Omental fat pad (tissue), 4 donors: ENCODE data around the gene PIEZO1. TPM values are rescaled to one million over a fixed set of nuclear protein-coding genes. Genes with fewer than 3 reads are reported as not detected.

Experiments
- ATAC-seq: fragments of 150-250 bp; one replicate; pipeline ENCODE4 v1.9.1; 2016; ENCODE audit warnings: mild to moderate bottlenecking, moderate library complexity; ENCODE audit not compliant: low FRiP score
- DNase-seq: peaks from one replicate; pipeline ENCODE4 v3.0.0-alpha.2; 2019; ENCODE audit warnings: low spot score
- total RNA-seq, 4 donors: library from RNA; depleted of rRNA; stranded (reverse); fragments of >200 nt; gene quantifications; one replicate each; pipeline ENCODE4 v1.1.0, GENCODE V29; 2016
- TF ChIP-seq, protein P1 (sequence below), 3 donors: fragments of 450-650 bp; IDR thresholded peaks; one replicate each; pipeline ENCODE4 v1.5.1; 2016 to 2017; ENCODE audit warnings: antibody characterized with exemption in 3 of 3, mild to moderate bottlenecking in 3 of 3, moderate library complexity in 2 of 3

PIEZO1 gene
- total RNA-seq, 4 donors from 2014 or later: 151 to 315 (median 249) TPM

DNA sequence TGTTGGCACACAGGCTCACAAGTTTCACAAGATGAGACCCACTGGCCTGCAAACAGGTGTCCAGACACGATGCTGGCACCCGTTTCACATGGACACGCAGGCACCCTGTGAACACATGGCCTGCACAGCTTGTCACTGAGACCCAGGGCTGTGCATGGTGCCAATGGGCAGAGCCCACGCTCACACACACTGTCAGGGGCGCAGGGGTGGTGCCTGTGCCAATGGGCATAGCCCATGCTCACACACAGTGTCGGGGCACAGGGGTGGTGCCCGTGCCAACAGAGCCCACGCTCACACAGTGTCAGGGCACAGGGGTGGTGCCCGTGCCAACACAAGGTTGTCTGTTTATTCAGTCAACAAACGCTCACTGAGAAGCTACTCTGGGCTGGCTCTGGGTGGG, 49.4 kb downstream of the PIEZO1 start:
- no peak for DNase-seq
- TF ChIP-seq, protein P1, sequence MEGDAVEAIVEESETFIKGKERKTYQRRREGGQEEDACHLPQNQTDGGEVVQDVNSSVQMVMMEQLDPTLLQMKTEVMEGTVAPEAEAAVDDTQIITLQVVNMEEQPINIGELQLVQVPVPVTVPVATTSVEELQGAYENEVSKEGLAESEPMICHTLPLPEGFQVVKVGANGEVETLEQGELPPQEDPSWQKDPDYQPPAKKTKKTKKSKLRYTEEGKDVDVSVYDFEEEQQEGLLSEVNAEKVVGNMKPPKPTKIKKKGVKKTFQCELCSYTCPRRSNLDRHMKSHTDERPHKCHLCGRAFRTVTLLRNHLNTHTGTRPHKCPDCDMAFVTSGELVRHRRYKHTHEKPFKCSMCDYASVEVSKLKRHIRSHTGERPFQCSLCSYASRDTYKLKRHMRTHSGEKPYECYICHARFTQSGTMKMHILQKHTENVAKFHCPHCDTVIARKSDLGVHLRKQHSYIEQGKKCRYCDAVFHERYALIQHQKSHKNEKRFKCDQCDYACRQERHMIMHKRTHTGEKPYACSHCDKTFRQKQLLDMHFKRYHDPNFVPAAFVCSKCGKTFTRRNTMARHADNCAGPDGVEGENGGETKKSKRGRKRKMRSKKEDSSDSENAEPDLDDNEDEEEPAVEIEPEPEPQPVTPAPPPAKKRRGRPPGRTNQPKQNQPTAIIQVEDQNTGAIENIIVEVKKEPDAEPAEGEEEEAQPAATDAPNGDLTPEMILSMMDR (IDR thresholded peaks at IDR 0.05): no peak
- no peak for ATAC-seq

DNA sequence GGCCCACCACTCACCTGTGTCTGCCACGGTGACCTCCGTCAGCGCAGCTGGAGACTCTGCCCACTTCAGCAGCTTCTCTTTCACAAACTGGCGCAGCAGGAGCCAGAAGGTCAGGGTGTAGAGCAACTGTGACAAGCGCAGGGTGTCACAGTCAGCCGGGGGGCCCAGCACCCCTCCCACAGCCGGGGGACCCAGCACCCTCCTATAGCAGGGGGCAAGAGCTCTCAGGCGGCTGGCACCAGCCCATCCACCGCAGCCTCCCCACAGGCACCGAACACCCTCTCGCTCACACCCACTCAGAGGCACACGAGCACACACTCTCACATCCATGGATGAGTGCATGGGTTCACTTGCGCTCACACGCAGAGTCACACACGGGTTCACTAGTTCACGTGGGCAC, 49.9 kb downstream of the PIEZO1 start:
- DNase-seq (no peak), ATAC-seq (no peak)
- TF ChIP-seq, protein P1 (IDR thresholded peaks at IDR 0.05): no peak

DNA sequence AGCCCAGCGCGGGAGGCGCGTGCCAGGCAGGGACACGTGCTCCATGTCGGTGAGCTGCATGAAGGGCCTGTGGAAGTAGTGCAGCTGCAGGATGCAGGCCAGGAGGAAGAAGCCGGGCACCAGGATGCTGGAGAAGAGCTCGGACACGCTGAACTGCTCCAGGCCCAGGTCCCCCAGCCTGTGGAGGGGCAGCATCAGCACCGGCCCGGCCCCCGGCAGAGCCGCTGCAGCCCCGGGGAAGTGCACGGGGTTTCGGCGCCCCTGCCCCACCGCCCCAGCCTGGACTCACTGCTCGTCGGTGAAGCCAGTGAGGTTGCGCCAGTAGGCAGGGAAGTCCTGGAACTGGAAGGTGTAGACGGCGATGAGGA, 50.7 kb downstream of the PIEZO1 start:
- TF ChIP-seq, protein P1 (IDR thresholded peaks at IDR 0.05): no peak
- no peak for DNase-seq
- no peak for ATAC-seq

DNA sequence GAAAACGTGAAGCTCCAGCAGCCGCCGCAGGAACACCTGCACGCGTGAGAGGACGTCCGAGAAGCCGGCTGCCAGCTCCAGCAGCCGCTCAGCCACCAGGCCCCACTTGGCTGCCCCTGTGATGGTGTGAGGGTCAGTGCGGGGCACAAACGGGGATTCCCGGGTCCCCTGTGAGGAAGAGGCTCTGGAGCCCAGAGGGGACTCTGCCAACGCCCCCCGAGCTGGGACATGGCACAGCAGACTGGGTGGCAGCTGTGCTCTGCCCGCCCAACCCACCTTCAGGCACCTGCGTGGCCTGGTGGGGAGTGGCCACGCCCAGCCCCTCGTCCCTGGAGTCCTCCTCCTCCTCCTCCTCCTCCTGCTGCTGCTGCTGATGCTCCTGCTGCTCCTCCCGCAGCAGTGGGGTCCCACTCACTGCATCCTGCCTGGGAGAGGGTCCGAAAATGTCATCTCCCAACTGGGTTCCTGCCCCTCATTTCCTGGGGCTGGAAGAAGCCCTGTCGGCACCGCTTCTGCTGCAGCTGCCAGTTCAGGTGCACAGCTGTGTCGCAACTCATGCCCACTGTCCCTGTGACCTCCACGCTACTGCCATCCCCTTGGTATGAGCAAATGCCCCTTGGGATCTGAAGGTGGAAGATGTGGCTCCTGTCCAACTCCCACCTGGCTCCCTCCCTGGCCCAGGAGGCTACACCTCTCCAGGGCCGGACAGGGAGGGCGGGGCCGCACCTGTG, 51.2 kb downstream of the PIEZO1 start:
- ATAC-seq (no peak), DNase-seq (no peak)
- TF ChIP-seq, protein P1 (IDR thresholded peaks at IDR 0.05): no peak

DNA sequence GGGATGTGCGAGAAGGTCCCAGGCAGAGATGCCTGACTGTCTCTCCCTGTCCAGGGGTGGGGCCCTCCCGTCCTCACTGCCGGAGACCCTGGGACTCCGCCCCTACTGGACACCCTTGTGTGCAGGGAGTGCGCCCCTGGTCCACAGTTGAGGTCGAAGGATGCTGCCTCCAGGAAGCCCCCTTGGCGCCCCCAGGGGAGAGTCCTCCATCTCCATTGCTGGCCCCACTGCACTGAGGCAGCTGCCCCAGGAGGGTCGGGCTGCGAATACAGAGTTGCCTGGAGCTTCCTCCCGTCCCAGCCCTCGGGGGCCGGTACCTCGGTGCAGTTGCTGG, 52.1 kb downstream of the PIEZO1 start:
- DNase-seq (no peak), ATAC-seq (no peak)
- TF ChIP-seq, protein P1 (IDR thresholded peaks at IDR 0.05): no peak

DNA sequence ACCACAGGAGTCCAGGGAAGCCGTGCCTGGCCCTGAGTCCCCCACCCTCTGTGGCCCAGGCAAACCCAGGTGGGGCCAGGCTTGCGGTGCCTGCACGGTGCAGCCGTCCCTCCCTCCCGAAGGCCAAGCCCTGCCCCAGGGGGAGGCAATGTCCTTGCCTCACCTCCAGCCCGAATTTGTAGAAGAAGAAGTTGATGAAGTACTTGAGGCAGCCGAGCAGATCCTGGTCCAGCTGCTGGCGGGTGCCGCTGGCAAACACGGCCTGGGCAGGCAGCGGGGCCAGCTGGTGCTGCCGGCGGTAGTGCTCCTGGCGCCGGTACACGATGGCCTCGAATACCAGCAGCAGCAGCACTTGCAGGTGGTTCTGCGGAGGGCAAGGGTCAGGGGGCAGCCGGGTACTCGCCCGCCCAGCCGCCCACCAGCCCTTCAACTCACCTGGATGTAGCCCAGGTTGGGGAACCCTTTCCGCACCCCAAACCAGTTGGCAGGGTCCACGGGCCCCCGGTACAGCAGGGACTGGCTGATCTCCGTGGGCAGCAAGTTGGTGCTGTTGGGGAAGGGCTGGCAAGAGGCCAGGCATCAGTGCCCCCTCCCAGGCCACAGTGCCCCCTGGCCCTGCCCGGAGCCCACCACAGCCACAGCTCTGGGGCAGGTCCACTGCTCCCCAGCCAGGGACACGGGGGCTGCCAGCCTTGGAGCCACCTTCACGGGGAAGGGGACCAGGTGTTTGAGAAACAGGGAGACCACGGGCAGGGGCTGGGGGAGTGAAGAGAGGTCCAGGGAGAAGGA, 52.7 kb downstream of the PIEZO1 start:
- no peak for DNase-seq
- ATAC-seq: no peak
- TF ChIP-seq, protein P1 (IDR thresholded peaks at IDR 0.05): no peak

DNA sequence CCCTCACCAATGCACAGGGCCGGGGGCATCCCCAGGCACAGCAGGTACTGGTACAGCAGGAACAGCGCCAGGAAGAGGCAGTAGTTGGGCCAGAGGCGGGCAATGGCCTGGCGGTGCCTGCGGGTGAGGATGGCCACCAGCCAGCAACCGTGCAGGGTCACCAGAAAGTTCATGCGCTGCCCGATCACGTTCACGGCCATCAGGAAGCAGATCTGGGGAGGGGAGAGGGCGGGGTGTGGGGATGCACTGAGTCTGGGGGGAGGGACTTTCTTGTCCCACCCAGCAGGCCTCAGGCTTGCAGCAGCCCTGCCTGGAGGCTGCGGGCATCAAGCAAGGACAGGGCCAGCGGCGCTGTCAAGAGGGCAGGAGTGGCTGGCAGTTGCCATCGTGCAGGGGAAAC, 53.3 kb downstream of the PIEZO1 start:
- ATAC-seq (no peak), DNase-seq (no peak)
- TF ChIP-seq, protein P1 (IDR thresholded peaks at IDR 0.05): no peak
